IMR-90 (cell line): ENCODE measurements around the gene TSEN15. TPM values are rescaled to one million over a fixed set of nuclear protein-coding genes. Genes with fewer than 3 reads are reported as not detected.

Experiments
- ATAC-seq: fragments of 200-7000 bp; cut with Tn5 transposase; 2 replicates; pipeline ENCODE4 v1.9.1; 2020; ENCODE audit warnings: low read depth, mild to moderate bottlenecking, moderate library complexity
- BruUV-seq: library from RNA; stranded (reverse); fragments of 400-500 nt; replicated peaks from 2 replicates; lab custom pipeline; 2021; lab: Mats Ljungman, UMichigan
- CTCF ChIA-PET: fragments of 300-600 bp; formaldehyde crosslinking; extraction: SDS; loops from one replicate; lab custom pipeline; 2021; ENCODE audit warnings: antibody characterized with exemption; lab: Yijun Ruan, JAX
- POLR2A ChIA-PET: fragments of 300-600 bp; sonication (Branson Sonifier 250); formaldehyde crosslinking; loops from one replicate; lab custom pipeline; 2022; ENCODE audit warnings: antibody characterized with exemption; ENCODE audit not compliant: unreplicated experiment; lab: Charles Lee
- DNase-seq: peaks from one replicate; pipeline ENCODE4 v3.0.0; 2013
- H2AFZ ChIP-seq: replicated peaks from 2 replicates; pipeline ENCODE3; 2013; ENCODE audit warnings: low read length, mild to moderate bottlenecking; ENCODE audit not compliant: poor library complexity
- H2AK5ac ChIP-seq: 2 replicates; pipeline ENCODE4 v1.6.1; 2013; ENCODE audit warnings: low read depth, low read length, inconsistent platforms
- H2AK9ac ChIP-seq: replicated peaks from 2 replicates; pipeline ENCODE3; 2013; ENCODE audit warnings: mild to moderate bottlenecking, low read depth, low read length, moderate library complexity; ENCODE audit not compliant: poor library complexity
- H2BK120ac ChIP-seq: 2 replicates; pipeline ENCODE4 v1.6.1; 2013; ENCODE audit warnings: low read depth, low read length, inconsistent platforms
- H2BK15ac ChIP-seq: 3 replicates; pipeline ENCODE4 v1.6.1; 2013; ENCODE audit warnings: low read depth, low read length, inconsistent platforms
- H2BK20ac ChIP-seq: 2 replicates; pipeline ENCODE4 v1.6.1; 2013; ENCODE audit warnings: low read depth, mild to moderate bottlenecking, inconsistent platforms, low read length, moderate library complexity
- H2BK5ac ChIP-seq: 2 replicates; pipeline ENCODE4 v1.6.1; 2013; ENCODE audit warnings: mild to moderate bottlenecking, low read depth, low read length, inconsistent platforms; ENCODE audit not compliant: poor library complexity, severe bottlenecking
- H3K14ac ChIP-seq: replicated peaks from 2 replicates; pipeline ENCODE4 v1.6.1; 2013; ENCODE audit warnings: low read depth, low read length, inconsistent platforms
- H3K18ac ChIP-seq: 2 replicates; pipeline ENCODE4 v1.6.1; 2013; ENCODE audit warnings: low read depth, low read length, control low read depth
- H3K23ac ChIP-seq: 2 replicates; pipeline ENCODE4 v1.6.1; 2013; ENCODE audit warnings: low read depth, low read length, inconsistent platforms
- H3K27ac ChIP-seq: 2 replicates; pipeline ENCODE4 v1.5.1; 2013; ENCODE audit warnings: mild to moderate bottlenecking, control low read depth, low read length; ENCODE audit not compliant: insufficient read depth
- H3K27me3 ChIP-seq: 2 replicates; pipeline ENCODE4 v1.6.1; 2013; ENCODE audit warnings: low read length; ENCODE audit not compliant: control insufficient read depth, insufficient read depth
- H3K36me3 ChIP-seq: 2 replicates; pipeline ENCODE4 v1.6.1; 2013; ENCODE audit warnings: low read length, mixed read lengths; ENCODE audit not compliant: control insufficient read depth, insufficient read depth
- H3K4ac ChIP-seq: 2 replicates; pipeline ENCODE4 v1.6.1; 2013; ENCODE audit warnings: low read depth, low read length, inconsistent platforms
- H3K4me1 ChIP-seq: 2 replicates; pipeline ENCODE4 v1.6.1; 2013; ENCODE audit warnings: low read length, mixed read lengths; ENCODE audit not compliant: control insufficient read depth, insufficient read depth
- H3K4me2 ChIP-seq: 2 replicates; pipeline ENCODE4 v1.6.1; 2013; ENCODE audit warnings: low read depth, mild to moderate bottlenecking, control low read depth, low read length, moderate library complexity
- H3K4me3 ChIP-seq: 2 replicates; pipeline ENCODE4 v1.5.1; 2013; ENCODE audit warnings: low read depth, mild to moderate bottlenecking, control low read depth, low read length, moderate library complexity; ENCODE audit not compliant: insufficient read depth
- H3K56ac ChIP-seq: 2 replicates; pipeline ENCODE4 v1.6.1; 2013; ENCODE audit warnings: low read length, inconsistent platforms; ENCODE audit not compliant: insufficient read depth; ENCODE audit errors: extremely low read depth
- H3K79me1 ChIP-seq, 2 experiments: 2 replicates each; pipeline ENCODE4 v1.6.1; 2013; ENCODE audit warnings: low read length in 2 of 2, inconsistent platforms in 1 of 2, low read depth in 1 of 2
- H3K9ac ChIP-seq: 2 replicates; pipeline ENCODE4 v1.6.1; 2013; ENCODE audit warnings: low read depth, low read length, control low read depth
- H3K9me1 ChIP-seq: 2 replicates; pipeline ENCODE4 v1.6.1; 2013; ENCODE audit warnings: low read length, inconsistent platforms; ENCODE audit not compliant: insufficient read depth
- H3K9me3 ChIP-seq: 2 replicates; pipeline ENCODE4 v1.6.1; 2013; ENCODE audit warnings: low read length; ENCODE audit not compliant: control insufficient read depth, insufficient read depth
- H4K20me1 ChIP-seq: 2 replicates; pipeline ENCODE4 v1.6.1; 2013; ENCODE audit warnings: low read length, inconsistent platforms; ENCODE audit not compliant: insufficient read depth
- H4K5ac ChIP-seq: 2 replicates; pipeline ENCODE4 v1.6.1; 2013; ENCODE audit warnings: mild to moderate bottlenecking, low read depth, low read length, control low read depth
- H4K8ac ChIP-seq, 2 experiments: 2 replicates each; pipeline ENCODE4 v1.6.1; 2013; ENCODE audit warnings: low read depth in 2 of 2, low read length in 2 of 2, control low read depth in 1 of 2, inconsistent platforms in 1 of 2
- H4K91ac ChIP-seq: 2 replicates; pipeline ENCODE4 v1.6.1; 2013; ENCODE audit warnings: low read depth, low read length, inconsistent platforms; ENCODE audit not compliant: insufficient read depth
- MAFK ChIP-seq: IDR thresholded peaks from 2 replicates; pipeline ENCODE4 v1.6.1; 2012; ENCODE audit warnings: low read depth, low read length, improper control_type of control experiment
- WGBS, 2 experiments: methylation state at CpG; one replicate each; pipeline versions ENCODE4 v1.1.5 to v1.1.7; 2013; ENCODE audit warnings: missing lambda C conversion rate in 2 of 2; ENCODE audit not compliant: insufficient read length in 1 of 2; ENCODE audit errors: extremely low coverage in 2 of 2; 5-methylcytosine and 5-hydroxymethylcytosine counted together
- dilution Hi-C: fragments of 300-500 bp; cut with HindIII; formaldehyde crosslinking; loops from one replicate; pipeline ENCODE4 v1.14.3; 2018; ENCODE audit warnings: low sequenced_read_pairs; ENCODE audit not compliant: unreplicated experiment
- in situ Hi-C: fragments of 300-500 bp; cut with MboI; formaldehyde crosslinking; loops from 3 replicates; pipeline ENCODE4 v1.14.3; 2019; ENCODE audit warnings: low sequenced_read_pairs, inconsistent platforms, mixed read lengths
- intact Hi-C: fragments of 100-400 bp; cut with micrococcal nuclease; formaldehyde crosslinking; loops from 2 replicates; pipeline ENCODE4 v1.10.0; 2022
- polyA plus RNA-seq, 3 experiments: library from polyadenylated mRNA; depleted of rRNA; stranded (reverse); fragments of >200 nt; gene quantifications; 2 replicates each; pipeline ENCODE4 v1.2.3, GENCODE V29; 2012; ENCODE audit warnings: low replicate concordance in 1 of 3
- total RNA-seq: library from RNA; depleted of rRNA; stranded (reverse); fragments of >200 nt; gene quantifications from 2 replicates; pipeline ENCODE4 v1.2.3, GENCODE V29; 2012
- TF ChIP-seq, protein P1 (sequence below): fragments of 150-350 bp; IDR thresholded peaks from 2 replicates; pipeline ENCODE4 v1.6.1; 2017; ENCODE audit warnings: mild to moderate bottlenecking, antibody characterized with exemption, low read length, low read depth

The TSEN15 gene
- total and polyA plus RNA-seq, 2 of the 4 experiments (the other 2 are of a cell fraction) = 32.4 to 45.0 TPM

DNA sequence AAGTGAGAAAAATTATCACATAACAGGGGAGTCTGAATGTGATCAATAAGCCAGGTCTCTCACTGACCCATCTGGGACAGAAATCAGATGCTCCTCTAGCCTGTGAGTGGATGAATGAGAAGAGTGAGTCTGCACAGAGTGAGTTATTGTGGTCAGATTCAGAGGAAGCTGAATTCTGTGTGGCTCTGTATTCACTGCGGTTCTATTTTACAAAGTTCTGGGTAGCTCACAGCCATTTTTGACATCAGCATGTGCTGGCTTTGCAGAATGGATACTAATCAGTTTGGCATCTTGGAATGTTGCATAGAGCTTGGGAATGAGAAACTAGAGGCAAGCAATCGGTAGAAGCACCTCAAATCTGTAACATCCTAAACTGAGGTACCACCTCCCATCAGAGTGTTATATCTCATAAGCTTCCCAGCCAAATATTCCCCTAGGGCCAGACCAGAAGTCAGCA, 17.8 kb upstream of the TSEN15 start:
- no peak overlapping the region for H2AK5ac ChIP-seq
- no peak overlapping the region for H3K9ac ChIP-seq
- H3K4me3 ChIP-seq = no peak overlapping the region
- H3K18ac ChIP-seq = no peak overlapping the region
- no peak overlapping the region for H2BK120ac ChIP-seq
- H2AFZ ChIP-seq = no peak overlapping the region
- 0 out of 2 replicates have a peak overlapping the region, but pooled peaks have one; percentile 3 for H2BK20ac ChIP-seq
- H2AK9ac ChIP-seq = no peak overlapping the region
- no peaks in the 10 kb centered on the region for H3K36me3 ChIP-seq
- no peak overlapping the region for H3K23ac ChIP-seq
- no peak overlapping the region for H2BK15ac ChIP-seq
- ATAC-seq (0 out of 2 replicates have a peak, but pooled peaks have one; percentile 3), DNase-seq (peak; percentile 76)
- H2BK5ac ChIP-seq = no peak overlapping the region
- H3K9me1 ChIP-seq = peaks cover 9% of the 10 kb centered on the region; the same call in 1 of the 2 replicates
- H3K56ac ChIP-seq = no peak overlapping the region
- H3K14ac ChIP-seq = no peak overlapping the region
- intact Hi-C loops = no loop called here
- CTCF ChIA-PET = interaction anchor here (0.6 kb wide), 2 partner anchors 49 to 53 kb away, joined by 3 to 4 read pairs; no protein-coding TSS in a partner anchor
- peaks cover 8% of the 10 kb centered on the region; the same call in 1 of the 2 replicates for H3K4me1 ChIP-seq
- H4K20me1 ChIP-seq = no peaks in the 10 kb centered on the region
- no peak overlapping the region for H4K8ac ChIP-seq
- BruUV-seq = no TSS peak
- no peaks in the 10 kb centered on the region; the same call in 1 of the 2 replicates for H3K27me3 ChIP-seq
- H3K79me1 ChIP-seq = peaks cover 0 to 14% of the 10 kb centered on the region in 2 experiments; a peak in 2 of 4 replicates
- H3K4me2 ChIP-seq = peak overlapping the region; percentile 52; the same call in 1 of the 2 replicates
- H3K27ac ChIP-seq = no peak overlapping the region
- TF ChIP-seq, protein P1, sequence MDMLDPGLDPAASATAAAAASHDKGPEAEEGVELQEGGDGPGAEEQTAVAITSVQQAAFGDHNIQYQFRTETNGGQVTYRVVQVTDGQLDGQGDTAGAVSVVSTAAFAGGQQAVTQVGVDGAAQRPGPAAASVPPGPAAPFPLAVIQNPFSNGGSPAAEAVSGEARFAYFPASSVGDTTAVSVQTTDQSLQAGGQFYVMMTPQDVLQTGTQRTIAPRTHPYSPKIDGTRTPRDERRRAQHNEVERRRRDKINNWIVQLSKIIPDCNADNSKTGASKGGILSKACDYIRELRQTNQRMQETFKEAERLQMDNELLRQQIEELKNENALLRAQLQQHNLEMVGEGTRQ = no peak
- peak; percentile 43; the same call in 1 of the 2 replicates for TF ChIP-seq MAFK
- H3K9me3 ChIP-seq = no peaks in the 10 kb centered on the region
- no peak overlapping the region for H4K5ac ChIP-seq
- 40% methylated on average over 1 of the region's 2 CpGs; no CpG with 5 or more reads in 1 of the 2 experiments for WGBS, 2 experiments
- H4K91ac ChIP-seq = no peak overlapping the region
- POLR2A ChIA-PET = no interaction called here
- dilution Hi-C loops = no loop called here
- no peak overlapping the region for H3K4ac ChIP-seq
- in situ Hi-C loops = loop anchor here (10.0 kb wide), 1 partner anchor 89 kb away; no protein-coding TSS in a partner anchor
